Measurements from ENCODE around the gene SUSD3.

SUSD3 gene

GRCh38 chr9:93053781-93054331, 4.6 kb upstream of the SUSD3 start:
- no peak for DNase-seq

GRCh38 chr9:93054758-93055704, 3.5 kb upstream of the SUSD3 start:
- DNase-seq, result no peak

GRCh38 chr9:93057042-93057702, 1.3 kb upstream of the SUSD3 start:
- DNase-seq, result no peak

- no peak for DNase-seq
These were observed 672 bp upstream of the SUSD3 start for GRCh38 chr9:93057703-93058354.

GRCh38 chr9:93059011-93059714, 662 bp downstream of the SUSD3 start:
- DNase-seq, result no peak

GRCh38 chr9:93059715-93060578, 1.4 kb downstream of the SUSD3 start:
- DNase-seq, result no peak

- DNase-seq, result peak; percentile 81
These were observed 2.3 kb downstream of the SUSD3 start for GRCh38 chr9:93060746-93061259.

- DNase-seq, result no peak
These were observed 2.8 kb downstream of the SUSD3 start for GRCh38 chr9:93061260-93061751.

- DNase-seq, result no peak
These were observed 3.6 kb downstream of the SUSD3 start for GRCh38 chr9:93061791-93062763.

GRCh38 chr9:93064392-93065134, 6.1 kb downstream of the SUSD3 start:
- no peak for DNase-seq

- no peak for DNase-seq
These were observed 6.7 kb downstream of the SUSD3 start for GRCh38 chr9:93065135-93065720.

GRCh38 chr9:93066978-93067603, 8.6 kb downstream of the SUSD3 start:
- DNase-seq, result no peak

GRCh38 chr9:93068956-93069355, 10.5 kb downstream of the SUSD3 start:
- no peak for DNase-seq

GRCh38 chr9:93071464-93071863, 13.0 kb downstream of the SUSD3 start:
- DNase-seq, result peak; percentile 21

- DNase-seq, result peak; percentile 34
These were observed 13.9 kb downstream of the SUSD3 start for GRCh38 chr9:93072383-93072795.

GRCh38 chr9:93076101-93076791, 17.7 kb downstream of the SUSD3 start:
- no peak for DNase-seq

GRCh38 chr9:93076792-93077128, 18.3 kb downstream of the SUSD3 start:
- DNase-seq, result no peak

GRCh38 chr9:93077367-93077766, 18.9 kb downstream of the SUSD3 start:
- DNase-seq, result no peak

Data from EL (cell line).